Activated CD4-positive, CD25-positive, alpha-beta regulatory T cell treated with anti-CD3 and anti-CD28 coated beads, Interleukin-2, amount 50 U/mL, for 72 hours (primary cell): Measurements from ENCODE around the gene CELA3B.
"Not testable (repeated sequence)": the region's sequence is repeated elsewhere in the genome, so short reads cannot be mapped to it uniquely, and the experiment has no call there.

ENCODE experiments used
- DNase-seq: peaks from one replicate; pipeline ENCODE4 v3.0.0; 2021

CELA3B gene

GRCh38 chr1:22018583-22019559 lies 42.0 kb downstream of the CELA3B start:
- DNase-seq, result peak; percentile 47

- DNase-seq, result no peak
These were observed 44.2 kb downstream of the CELA3B start for GRCh38 chr1:22021061-22021460.

GRCh38 chr1:22024485-22025367 lies 47.9 kb downstream of the CELA3B start:
- peak; percentile 66 for DNase-seq

GRCh38 chr1:22025368-22026155 lies 48.7 kb downstream of the CELA3B start:
- DNase-seq, result peak; percentile 83

- no peak for DNase-seq
These were observed 50.1 kb downstream of the CELA3B start for GRCh38 chr1:22026924-22027289.

GRCh38 chr1:22030057-22030456 lies 53.2 kb downstream of the CELA3B start:
- no peak for DNase-seq

GRCh38 chr1:22030473-22030872 lies 53.7 kb downstream of the CELA3B start:
- no peak for DNase-seq

- DNase-seq, result no peak
These were observed 54.6 kb downstream of the CELA3B start for GRCh38 chr1:22031214-22031962.

GRCh38 chr1:22034834-22035233 lies 58.0 kb downstream of the CELA3B start:
- DNase-seq, result not testable (repeated sequence)

GRCh38 chr1:22037520-22037919 lies 60.7 kb downstream of the CELA3B start:
- DNase-seq, result no peak

- no peak for DNase-seq
These were observed 61.2 kb downstream of the CELA3B start for GRCh38 chr1:22038036-22038435.
